Measurements from ENCODE around the gene SERPINB1. TPM values are rescaled to one million over a fixed set of nuclear protein-coding genes. Genes with fewer than 3 reads are reported as not detected.

SERPINB1 gene
- total RNA-seq, 1 experiment from 2014 or later = 73.2 TPM

GRCh38 chr6:2796861-2797260 is 44.8 kb downstream of the SERPINB1 start:
- H3K9me2 ChIP-seq (ENCODE audit: insufficient read depth) = no peaks in the 10 kb centered on the region
- peaks cover 5 to 64% of the 10 kb centered on the region in 2 experiments; a peak in 3 of 4 replicates for H3K4me1 ChIP-seq (ENCODE audit: control insufficient read depth in 1 of 2, insufficient read depth in 2 of 2, low read length in 2 of 2)
- CTCF ChIA-PET = no interaction called here
- no peaks in the 10 kb centered on the region for H4K20me1 ChIP-seq (ENCODE audit: insufficient read depth)
- RAD21 ChIA-PET (ENCODE audit: low non-redundant PET in 1 of 2, low total read pairs in 2 of 2, uncharacterized antibody in 2 of 2, unreplicated experiment in 2 of 2) = no interaction called here
- no peak for DNase-seq (ENCODE audit: low read depth, low spot score)
- intact Hi-C loops (cut with micrococcal nuclease) = no loop called here
- no peaks in the 10 kb centered on the region for H3K27me3 ChIP-seq (ENCODE audit: insufficient read depth, low read length)
- no peak overlapping the region for H2AFZ ChIP-seq (ENCODE audit: low read depth, low read length, poor library complexity, severe bottlenecking)
- no peaks in the 10 kb centered on the region for H3K79me2 ChIP-seq (ENCODE audit: insufficient read depth, low read length)
- no peak for TF ChIP-seq EZH2phosphoT487 (IDR thresholded peaks at IDR 0.05; ENCODE audit: borderline replicate concordance)
- TF ChIP-seq TCF7L2 (IDR thresholded peaks at IDR 0.05; ENCODE audit: borderline replicate concordance, extremely low read depth, insufficient read depth, insufficient read length) = no peak
- no peak for TF ChIP-seq RAD21 (IDR thresholded peaks at IDR 0.05; ENCODE audit: low read depth)
- no peak overlapping the region for H3K4me3 ChIP-seq (replicated peaks in 1 of 2; ENCODE audit: low read depth in 1 of 2, low read length in 2 of 2)
- H3K27ac ChIP-seq (ENCODE audit: low read depth, low read length) = no peak overlapping the region
- no peaks in the 10 kb centered on the region for H3K9me3 ChIP-seq (ENCODE audit: control insufficient read depth in 1 of 2, insufficient read depth in 1 of 2, low read depth in 1 of 2, low read length in 2 of 2)
- BruUV-seq (replicated peaks) = no TSS peak
- H3K4me2 ChIP-seq (ENCODE audit: low read length) = no peak overlapping the region
- ATAC-seq = no peak
- no peaks in the 10 kb centered on the region for H3K36me3 ChIP-seq (ENCODE audit: control insufficient read depth in 1 of 2, insufficient read depth in 2 of 2, low read length in 2 of 2)
- no peak overlapping the region for H3K9ac ChIP-seq (ENCODE audit: low read length)
- POLR2A ChIA-PET = no interaction called here

- ChIA-PET CTCF (interaction anchor here (2.1 kb wide), 1 partner anchor 157 kb away, joined by 5 read pairs; no protein-coding TSS in a partner anchor), RAD21 (ENCODE audit: low non-redundant PET in 1 of 2, low total read pairs in 2 of 2, uncharacterized antibody in 2 of 2, unreplicated experiment in 2 of 2) (no interaction called here), POLR2A (no interaction called here)
- Histone ChIP-seq H3K36me3 (ENCODE audit: control insufficient read depth in 1 of 2, insufficient read depth in 2 of 2, low read length in 2 of 2) (no peaks in the 10 kb centered on the region), H3K79me2 (ENCODE audit: insufficient read depth, low read length) (no peaks in the 10 kb centered on the region), H3K9me3 (ENCODE audit: control insufficient read depth in 1 of 2, insufficient read depth in 1 of 2, low read depth in 1 of 2, low read length in 2 of 2) (no peaks in the 10 kb centered on the region), H3K4me1 (ENCODE audit: control insufficient read depth in 1 of 2, insufficient read depth in 2 of 2, low read length in 2 of 2) (peaks cover 9 to 72% of the 10 kb centered on the region in 2 experiments; a peak in 3 of 4 replicates), H2AFZ (ENCODE audit: low read depth, low read length, poor library complexity, severe bottlenecking) (no peak overlapping the region), H3K4me2 (ENCODE audit: low read length) (no peak overlapping the region), H3K9ac (ENCODE audit: low read length) (no peak overlapping the region), H3K27ac (ENCODE audit: low read depth, low read length) (no peak overlapping the region), H3K9me2 (ENCODE audit: insufficient read depth) (no peaks in the 10 kb centered on the region), H3K4me3 (replicated peaks in 1 of 2; ENCODE audit: low read depth in 1 of 2, low read length in 2 of 2) (no peak overlapping the region), H4K20me1 (ENCODE audit: insufficient read depth) (no peaks in the 10 kb centered on the region), H3K27me3 (ENCODE audit: insufficient read depth, low read length) (no peaks in the 10 kb centered on the region)
- no TSS peak for BruUV-seq (replicated peaks)
- TF ChIP-seq, protein P1, sequence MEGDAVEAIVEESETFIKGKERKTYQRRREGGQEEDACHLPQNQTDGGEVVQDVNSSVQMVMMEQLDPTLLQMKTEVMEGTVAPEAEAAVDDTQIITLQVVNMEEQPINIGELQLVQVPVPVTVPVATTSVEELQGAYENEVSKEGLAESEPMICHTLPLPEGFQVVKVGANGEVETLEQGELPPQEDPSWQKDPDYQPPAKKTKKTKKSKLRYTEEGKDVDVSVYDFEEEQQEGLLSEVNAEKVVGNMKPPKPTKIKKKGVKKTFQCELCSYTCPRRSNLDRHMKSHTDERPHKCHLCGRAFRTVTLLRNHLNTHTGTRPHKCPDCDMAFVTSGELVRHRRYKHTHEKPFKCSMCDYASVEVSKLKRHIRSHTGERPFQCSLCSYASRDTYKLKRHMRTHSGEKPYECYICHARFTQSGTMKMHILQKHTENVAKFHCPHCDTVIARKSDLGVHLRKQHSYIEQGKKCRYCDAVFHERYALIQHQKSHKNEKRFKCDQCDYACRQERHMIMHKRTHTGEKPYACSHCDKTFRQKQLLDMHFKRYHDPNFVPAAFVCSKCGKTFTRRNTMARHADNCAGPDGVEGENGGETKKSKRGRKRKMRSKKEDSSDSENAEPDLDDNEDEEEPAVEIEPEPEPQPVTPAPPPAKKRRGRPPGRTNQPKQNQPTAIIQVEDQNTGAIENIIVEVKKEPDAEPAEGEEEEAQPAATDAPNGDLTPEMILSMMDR (IDR thresholded peaks at IDR 0.05 in 2 of 3, conservative IDR thresholded peaks at IDR 0.05 in 1 of 3; ENCODE audit: borderline replicate concordance in 1 of 3, insufficient read depth in 1 of 3, low read depth in 2 of 3, low read length in 2 of 3) = no peak
- TF ChIP-seq JUND (IDR thresholded peaks at IDR 0.05) = no peak
- no peak for TF ChIP-seq RAD21 (IDR thresholded peaks at IDR 0.05; ENCODE audit: low read depth)
- TF ChIP-seq EZH2 (IDR thresholded peaks at IDR 0.05) = no peak
- TF ChIP-seq ATF3 (IDR thresholded peaks at IDR 0.05) = no peak
- TF ChIP-seq YY1 (IDR thresholded peaks at IDR 0.05; ENCODE audit: extremely low read depth, insufficient replicate concordance, low read depth, low read length) = no peak
- TF ChIP-seq FOSL1 (IDR thresholded peaks at IDR 0.05; ENCODE audit: low read depth) = no peak
- TF ChIP-seq POLR2A (IDR thresholded peaks at IDR 0.05; ENCODE audit: borderline replicate concordance, extremely low read depth, insufficient read depth, insufficient read length) = no peak
- TF ChIP-seq SRF (IDR thresholded peaks at IDR 0.05; ENCODE audit: low read depth) = no peak
- TF ChIP-seq ZNF274 (IDR thresholded peaks at IDR 0.05; ENCODE audit: low read depth, low read length) = no peak
- TF ChIP-seq, protein P2, sequence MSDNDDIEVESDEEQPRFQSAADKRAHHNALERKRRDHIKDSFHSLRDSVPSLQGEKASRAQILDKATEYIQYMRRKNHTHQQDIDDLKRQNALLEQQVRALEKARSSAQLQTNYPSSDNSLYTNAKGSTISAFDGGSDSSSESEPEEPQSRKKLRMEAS (IDR thresholded peaks at IDR 0.05) = no peak
- TF ChIP-seq CBX3 (IDR thresholded peaks at IDR 0.05; ENCODE audit: low read depth) = no peak
- TF ChIP-seq EGR1 (IDR thresholded peaks at IDR 0.05; ENCODE audit: low read depth) = no peak
- no peak for TF ChIP-seq ZFX (IDR thresholded peaks at IDR 0.05)
- TF ChIP-seq POLR2AphosphoS5 (IDR thresholded peaks at IDR 0.05; ENCODE audit: low read depth, low read length) = no peak
- TF ChIP-seq EZH2phosphoT487 (IDR thresholded peaks at IDR 0.05; ENCODE audit: borderline replicate concordance) = no peak
- no peak for ATAC-seq
- intact Hi-C loops (cut with micrococcal nuclease) = no loop called here
- DNase-seq (ENCODE audit: low read depth, low spot score) = no peak
Observed at GRCh38 chr6:2795956-2796355, 45.7 kb downstream of the SERPINB1 start.
